Activated CD4-positive, alpha-beta T cell treated with anti-CD3 and anti-CD28 coated beads, Interleukin-2, amount 50 U/mL, for 24 hours (primary cell): Measurements from ENCODE around the gene CYBA.

Source experiments
- DNase-seq, 2 donors: peaks; one replicate each; pipeline ENCODE4 v3.0.0-alpha.2; 2020; ENCODE audit warnings: low read depth in 1 of 2, low spot score in 1 of 2

Gene CYBA

GRCh38 chr16:88631920-88632586 lies 18.8 kb downstream of the CYBA start:
- no peak for DNase-seq

GRCh38 chr16:88631384-88631783 lies 19.5 kb downstream of the CYBA start:
- no peak for DNase-seq

GRCh38 chr16:88630941-88631340 lies 19.9 kb downstream of the CYBA start:
- DNase-seq, result no peak

- no peak for DNase-seq
These were observed 20.4 kb downstream of the CYBA start for GRCh38 chr16:88630433-88630832.

GRCh38 chr16:88629835-88630234 lies 21.0 kb downstream of the CYBA start:
- DNase-seq, result no peak

GRCh38 chr16:88628512-88628974 lies 22.3 kb downstream of the CYBA start:
- DNase-seq, result no peak

- no peak for DNase-seq
These were observed 23.1 kb downstream of the CYBA start for GRCh38 chr16:88627531-88628411.

GRCh38 chr16:88626646-88627045 lies 24.2 kb downstream of the CYBA start:
- no peak for DNase-seq

- no peak for DNase-seq
These were observed 25.8 kb downstream of the CYBA start for GRCh38 chr16:88624977-88625576.

- DNase-seq, result no peak
These were observed 26.4 kb downstream of the CYBA start for GRCh38 chr16:88624481-88624880.

- no peak for DNase-seq
These were observed 27.0 kb downstream of the CYBA start for GRCh38 chr16:88623858-88624257.

- no peak for DNase-seq
These were observed 28.0 kb downstream of the CYBA start for GRCh38 chr16:88622866-88623265.

GRCh38 chr16:88622125-88622524 lies 28.7 kb downstream of the CYBA start:
- no peak for DNase-seq

GRCh38 chr16:88619859-88620815 lies 30.7 kb downstream of the CYBA start:
- DNase-seq, result peak in 1 of 2 donors; percentile 30

GRCh38 chr16:88618956-88619667 lies 31.7 kb downstream of the CYBA start:
- no peak for DNase-seq

- DNase-seq, result no peak
These were observed 32.5 kb downstream of the CYBA start for GRCh38 chr16:88618182-88618955.

GRCh38 chr16:88617268-88618031 lies 33.4 kb downstream of the CYBA start:
- no peak for DNase-seq

- DNase-seq, result no peak
These were observed 34.1 kb downstream of the CYBA start for GRCh38 chr16:88616736-88617135.

- DNase-seq, result no peak
These were observed 34.5 kb downstream of the CYBA start for GRCh38 chr16:88616320-88616719.
